ENCODE results near the gene STAC3. TPM values are rescaled to one million over a fixed set of nuclear protein-coding genes. Genes with fewer than 3 reads are reported as not detected.

The STAC3 gene
- total RNA-seq, 1 experiment from 2014 or later, result 2.5 TPM

- Histone ChIP-seq H2AFZ (ENCODE audit: low read depth, low read length, poor library complexity, severe bottlenecking) (no peak overlapping the region), H3K79me2 (ENCODE audit: insufficient read depth, low read length) (no peaks in the 10 kb centered on the region), H3K36me3 (ENCODE audit: control insufficient read depth in 1 of 2, insufficient read depth in 2 of 2, low read length in 2 of 2) (no peaks in the 10 kb centered on the region), H3K9me3 (ENCODE audit: control insufficient read depth in 1 of 2, insufficient read depth in 1 of 2, low read depth in 1 of 2, low read length in 2 of 2) (no peaks in the 10 kb centered on the region), H3K9me2 (ENCODE audit: insufficient read depth) (no peaks in the 10 kb centered on the region), H3K4me3 (replicated peaks in 1 of 2; ENCODE audit: low read depth in 1 of 2, low read length in 2 of 2) (no peak overlapping the region), H3K27me3 (ENCODE audit: insufficient read depth, low read length) (no peaks in the 10 kb centered on the region), H3K4me2 (ENCODE audit: low read length) (no peak overlapping the region), H3K9ac (ENCODE audit: low read length) (no peak overlapping the region), H3K4me1 (ENCODE audit: control insufficient read depth in 1 of 2, insufficient read depth in 2 of 2, low read length in 2 of 2) (peaks cover 17 to 35% of the 10 kb centered on the region in 2 experiments), H3K27ac (ENCODE audit: low read depth, low read length) (no peak overlapping the region), H4K20me1 (ENCODE audit: insufficient read depth) (no peaks in the 10 kb centered on the region)
- ChIA-PET CTCF (interaction anchor here (2.4 to 4.2 kb wide), 4 partner anchors 27 to 243 kb away, joined by 17 to 103 read pairs (median 32); partner anchors contain the start of gene INHBE), POLR2A (no interaction called here), RAD21 (ENCODE audit: low non-redundant PET in 1 of 2, low total read pairs in 2 of 2, uncharacterized antibody in 2 of 2, unreplicated experiment in 2 of 2) (no interaction called here)
- TF ChIP-seq REST (IDR thresholded peaks at IDR 0.05; ENCODE audit: low read depth) (no peak), CBX3 (IDR thresholded peaks at IDR 0.05; ENCODE audit: low read depth) (no peak), EZH2 (IDR thresholded peaks at IDR 0.05) (no peak), ZNF274 (IDR thresholded peaks at IDR 0.05; ENCODE audit: low read depth, low read length) (no peak), RAD21 (IDR thresholded peaks at IDR 0.05; ENCODE audit: low read depth) (no peak)
- TF ChIP-seq, protein P1, sequence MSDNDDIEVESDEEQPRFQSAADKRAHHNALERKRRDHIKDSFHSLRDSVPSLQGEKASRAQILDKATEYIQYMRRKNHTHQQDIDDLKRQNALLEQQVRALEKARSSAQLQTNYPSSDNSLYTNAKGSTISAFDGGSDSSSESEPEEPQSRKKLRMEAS (IDR thresholded peaks at IDR 0.05), result no peak
- DNase-seq (ENCODE audit: low read depth, low spot score) (no peak), ATAC-seq (no peak)
- BruUV-seq (replicated peaks), result no TSS peak
- intact Hi-C loops (cut with micrococcal nuclease), result loop anchor here (2.0 kb wide), 1 partner anchor 241 kb away; no protein-coding TSS in a partner anchor
Observed at GRCh38 chr12:57211791-57212700, 38.9 kb downstream of the STAC3 start.
